NK-92 treated with Interleukin-12 subunit alpha and Interleukin-12 subunit beta, amount 100 ng/mL, for 24 hours (cell line): Measurements from ENCODE around the gene SDCBP2.

ENCODE experiments used
- DNase-seq: peaks from one replicate; lab custom pipeline; 2025; lab: John Stamatoyannopoulos, UW

Gene SDCBP2

DNA sequence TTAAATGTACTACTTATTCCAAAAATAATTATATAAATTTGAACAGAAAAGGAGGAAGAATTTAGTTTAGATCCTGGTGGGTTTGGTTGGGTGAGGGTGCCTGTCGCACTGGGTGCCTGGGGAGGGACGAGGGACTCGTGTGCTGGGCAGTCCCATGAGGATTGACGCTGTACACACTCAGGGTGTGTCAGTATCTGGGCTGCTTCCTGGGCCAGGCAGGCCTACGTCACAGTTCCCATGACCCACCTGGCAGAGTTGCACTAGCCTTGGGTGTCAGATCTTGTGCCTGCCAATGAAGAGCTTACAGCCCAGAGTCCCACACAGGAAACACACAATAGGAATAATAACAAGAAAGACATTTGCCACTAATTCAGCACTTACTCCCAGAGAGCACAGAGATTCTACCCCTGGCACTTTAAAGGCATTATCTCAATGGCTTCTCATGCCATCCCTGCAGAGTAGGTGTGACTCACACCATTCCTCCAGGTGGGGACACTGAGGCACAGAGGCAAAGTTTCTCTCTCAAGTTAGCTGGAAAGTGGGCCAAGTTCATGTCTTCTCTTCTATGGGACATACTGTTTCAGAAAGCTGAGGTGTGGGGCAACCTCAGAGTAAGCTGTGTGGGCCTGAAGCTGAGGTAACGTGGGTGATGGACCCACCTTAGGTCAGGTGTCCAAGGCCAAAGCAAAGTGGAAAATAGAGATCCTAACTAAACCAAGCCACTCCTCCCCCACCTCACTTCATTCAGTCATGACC, 1.3 kb upstream of the SDCBP2 start:
- DNase-seq, result no peak

DNA sequence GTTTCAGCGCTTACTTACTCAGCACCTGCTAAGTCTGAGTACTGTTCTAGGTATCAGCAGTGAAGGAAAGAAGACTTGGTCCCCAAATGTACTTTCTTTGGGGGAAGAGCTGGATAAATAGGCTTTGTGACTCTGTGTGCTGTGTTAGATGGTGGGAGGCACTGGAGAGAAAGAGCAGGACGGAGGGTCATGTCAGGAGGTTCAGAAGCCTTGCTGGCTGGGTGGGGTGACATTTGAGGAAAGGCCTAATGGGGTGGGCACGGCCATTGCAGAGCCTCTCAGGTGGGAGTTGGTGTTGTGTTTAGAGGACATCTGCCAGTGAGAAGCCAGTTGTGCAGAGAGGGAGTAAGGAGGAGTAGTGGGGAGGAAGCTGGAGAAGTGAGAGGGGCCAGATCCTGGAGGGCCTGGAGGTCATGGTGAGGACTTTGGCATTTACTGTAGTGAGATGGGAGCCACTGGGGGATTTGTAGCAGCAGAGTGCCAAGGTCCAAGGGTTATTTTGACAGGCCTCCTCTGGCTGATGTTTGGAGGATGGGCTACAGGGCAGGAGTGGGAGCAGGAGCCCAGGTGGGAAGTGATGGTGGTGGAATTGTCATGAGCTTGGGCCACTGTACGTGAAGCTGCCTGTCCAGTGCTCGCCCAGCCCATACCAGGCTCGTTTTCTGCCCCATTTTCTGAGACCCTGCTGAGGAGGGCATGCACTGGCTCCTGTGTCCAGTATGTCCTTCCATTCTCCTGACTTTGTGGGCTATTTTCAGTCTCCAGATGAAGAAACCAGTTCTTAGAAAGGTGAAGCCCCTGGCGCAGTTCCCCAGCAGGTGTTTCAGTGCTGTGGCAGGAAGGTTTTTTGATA, 886 bp downstream of the SDCBP2 start:
- DNase-seq, result no peak

DNA sequence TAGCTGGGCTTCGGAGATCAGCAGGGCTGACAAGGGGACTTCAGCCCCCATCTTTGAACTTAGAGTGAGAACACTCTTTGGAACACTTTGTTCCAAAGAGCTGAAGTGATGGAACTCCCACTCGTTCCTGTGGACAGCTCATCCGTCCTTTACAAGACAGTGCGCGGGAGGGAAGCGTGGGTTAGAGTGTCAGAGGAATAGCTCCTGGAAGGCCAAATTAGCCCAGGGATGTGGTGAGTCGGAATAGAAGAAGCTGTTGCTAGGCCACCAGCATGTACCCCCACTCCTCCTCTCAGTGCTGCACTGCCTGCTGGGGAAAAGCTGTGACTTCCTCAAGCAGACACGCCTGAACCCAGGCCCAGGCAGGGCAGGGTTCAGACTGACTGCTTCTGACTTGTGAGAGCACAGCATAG, 1.7 kb downstream of the SDCBP2 start:
- DNase-seq, result no peak

DNA sequence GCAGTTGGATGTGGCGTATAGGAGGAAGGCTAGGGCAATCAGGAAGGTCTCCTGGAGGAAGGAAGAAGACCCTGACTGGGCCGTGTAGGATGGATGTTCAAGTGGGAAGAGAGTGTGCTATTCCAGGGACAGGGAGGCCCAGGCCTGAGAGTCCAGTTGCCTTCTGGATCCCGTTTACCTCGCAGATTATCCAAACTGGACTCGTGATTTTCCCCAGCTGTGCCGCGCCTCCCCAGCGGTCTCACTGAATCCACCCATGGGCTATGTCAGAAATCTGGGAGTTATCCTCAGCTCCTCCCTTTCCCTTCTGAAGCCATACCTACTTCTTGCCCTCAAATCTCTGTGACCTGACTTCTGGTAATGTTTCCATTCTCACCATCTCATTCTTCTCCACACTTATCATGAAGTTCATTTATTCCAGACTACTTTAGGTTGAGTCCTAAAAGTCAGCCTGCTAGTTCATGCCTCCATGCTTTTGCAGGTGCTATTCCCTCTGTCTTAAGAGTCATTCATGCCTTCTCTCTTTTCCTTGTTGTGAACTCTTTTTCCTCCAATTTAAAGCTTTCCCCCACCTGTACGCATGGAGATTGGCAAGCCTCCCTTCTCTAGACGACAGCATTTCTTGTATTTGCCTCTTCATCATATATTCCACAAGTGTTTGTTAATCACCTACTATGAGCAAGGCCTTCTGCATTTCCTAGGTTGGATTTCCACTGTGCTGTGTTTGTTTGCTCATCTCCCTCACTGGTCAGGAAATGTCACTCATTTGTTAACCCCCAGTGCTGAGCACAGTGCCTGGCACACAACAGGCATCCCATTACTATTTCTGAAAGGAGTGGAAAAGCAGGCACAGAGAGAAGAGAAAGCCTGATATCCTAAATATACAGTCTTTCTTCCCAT, 2.7 kb downstream of the SDCBP2 start:
- DNase-seq, result no peak

DNA sequence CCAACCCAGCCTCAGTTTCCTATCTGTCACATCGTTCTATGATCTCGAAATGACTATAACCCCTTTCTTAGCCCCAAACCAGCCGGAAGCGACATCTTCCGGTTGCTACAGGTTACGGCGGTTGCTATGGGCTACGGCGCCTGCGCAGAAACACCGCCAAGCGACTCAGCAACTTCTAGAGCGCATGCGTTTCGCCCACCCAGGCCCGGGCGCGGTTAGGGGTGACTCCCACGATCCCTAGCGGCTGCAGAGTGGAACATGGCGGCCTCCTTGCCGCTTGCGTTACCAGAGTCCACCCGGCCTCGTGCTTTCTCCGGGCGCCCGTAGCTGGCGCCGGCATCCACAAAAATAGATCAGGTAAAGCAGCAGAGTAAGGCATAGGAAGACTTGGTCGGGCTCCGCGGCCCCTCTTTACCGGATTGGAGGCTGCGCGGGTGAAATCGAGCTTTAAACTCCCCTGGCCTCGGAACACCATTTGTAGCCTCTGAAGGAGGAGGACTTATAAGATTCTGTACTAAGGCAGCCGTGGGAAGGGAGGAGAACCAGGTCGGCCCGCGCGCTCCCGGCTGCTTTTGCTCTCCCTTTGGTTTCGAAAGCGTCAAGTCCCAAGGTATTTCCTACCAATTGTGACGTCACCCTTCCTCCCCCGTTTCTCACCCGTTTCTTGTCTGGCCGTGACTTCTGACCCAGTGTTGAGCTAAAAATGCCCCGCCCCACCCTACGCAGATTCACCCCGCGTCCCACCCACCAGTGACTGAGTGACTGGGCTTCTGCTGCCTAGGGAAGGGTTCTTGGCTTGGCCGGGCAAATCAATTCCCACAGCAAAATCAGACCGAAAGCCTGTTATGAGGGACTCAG, 3.5 kb downstream of the SDCBP2 start:
- peak; percentile 98 for DNase-seq

DNA sequence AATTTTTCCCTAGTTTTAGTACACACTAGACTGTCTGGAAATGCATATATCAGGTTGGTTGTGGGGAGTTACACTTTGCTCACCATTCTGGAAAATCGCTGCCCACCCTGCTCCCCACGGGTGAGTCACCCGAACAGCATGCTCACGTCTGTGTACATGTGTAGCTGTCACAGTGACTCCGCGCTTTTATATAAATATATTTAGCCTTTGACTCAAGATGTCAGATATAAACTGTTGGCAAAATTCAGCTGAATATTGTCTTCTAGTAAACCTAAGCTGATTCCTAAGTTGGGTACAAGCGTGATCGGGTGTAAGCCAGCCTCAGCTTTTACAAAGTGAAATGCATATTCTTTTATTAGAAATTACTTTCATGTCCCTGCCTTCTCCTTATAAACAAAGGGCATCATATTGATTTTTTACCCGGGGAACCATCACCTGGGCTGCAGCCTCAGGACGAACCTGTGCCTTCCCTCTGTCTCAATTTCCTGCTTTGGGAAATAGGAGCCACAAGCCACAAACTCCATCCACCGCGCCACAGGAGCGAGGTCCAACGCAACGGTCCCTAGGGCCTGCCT, 4.3 kb downstream of the SDCBP2 start:
- no peak for DNase-seq

DNA sequence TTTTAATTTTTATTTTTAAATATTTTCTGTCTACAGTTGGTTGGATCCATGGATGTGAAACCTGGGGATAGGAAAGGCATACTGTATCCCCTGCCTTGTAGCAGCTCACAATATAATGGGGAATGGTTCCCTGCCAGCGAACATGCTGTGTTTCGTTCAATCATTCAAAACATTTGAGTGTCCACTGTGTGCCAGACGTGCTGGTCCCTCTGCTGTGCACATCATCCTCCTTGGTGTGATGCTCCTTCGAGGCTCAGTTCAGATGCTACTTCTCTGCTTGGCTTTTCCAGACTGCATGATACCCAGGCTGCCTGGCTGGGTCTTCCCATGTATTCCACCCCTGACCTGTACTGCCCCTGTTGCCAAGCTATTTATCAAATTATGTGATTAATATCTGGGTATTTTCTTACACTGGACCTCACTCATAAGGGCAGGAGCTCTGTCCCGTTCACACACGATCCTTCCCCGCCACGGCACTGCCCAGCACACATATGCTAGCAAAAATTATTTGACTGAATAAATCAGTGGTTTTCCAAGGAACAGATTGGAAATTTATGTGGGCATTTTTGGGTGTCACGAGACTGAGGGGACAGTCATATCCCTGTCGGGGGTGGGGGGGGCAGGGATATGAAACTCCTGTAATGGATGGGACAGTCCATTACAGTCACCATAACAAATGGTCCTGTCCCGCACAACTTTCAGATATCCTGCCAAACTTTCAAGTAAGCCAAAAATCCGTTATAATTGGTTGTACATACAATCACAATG, 4.9 kb downstream of the SDCBP2 start:
- no peak for DNase-seq

DNA sequence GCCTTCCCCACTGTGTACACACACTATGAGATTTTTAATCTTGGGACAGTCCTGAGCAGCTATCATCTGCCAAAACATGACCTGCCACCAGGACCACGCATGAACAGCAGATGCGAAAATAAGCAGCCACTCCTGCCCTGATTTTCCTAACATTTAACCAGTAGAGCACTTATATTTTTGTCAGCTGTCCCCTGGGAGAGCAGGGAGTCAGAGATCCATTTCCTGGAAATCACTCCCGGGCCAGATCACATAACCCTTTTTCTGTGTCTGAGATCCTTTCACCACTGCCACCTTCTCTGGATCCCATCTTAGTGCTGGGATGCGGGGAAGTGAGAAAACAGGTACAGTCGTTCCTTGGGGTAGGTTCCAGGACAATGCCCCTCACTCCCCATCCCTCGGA, 5.7 kb downstream of the SDCBP2 start:
- DNase-seq, result no peak

DNA sequence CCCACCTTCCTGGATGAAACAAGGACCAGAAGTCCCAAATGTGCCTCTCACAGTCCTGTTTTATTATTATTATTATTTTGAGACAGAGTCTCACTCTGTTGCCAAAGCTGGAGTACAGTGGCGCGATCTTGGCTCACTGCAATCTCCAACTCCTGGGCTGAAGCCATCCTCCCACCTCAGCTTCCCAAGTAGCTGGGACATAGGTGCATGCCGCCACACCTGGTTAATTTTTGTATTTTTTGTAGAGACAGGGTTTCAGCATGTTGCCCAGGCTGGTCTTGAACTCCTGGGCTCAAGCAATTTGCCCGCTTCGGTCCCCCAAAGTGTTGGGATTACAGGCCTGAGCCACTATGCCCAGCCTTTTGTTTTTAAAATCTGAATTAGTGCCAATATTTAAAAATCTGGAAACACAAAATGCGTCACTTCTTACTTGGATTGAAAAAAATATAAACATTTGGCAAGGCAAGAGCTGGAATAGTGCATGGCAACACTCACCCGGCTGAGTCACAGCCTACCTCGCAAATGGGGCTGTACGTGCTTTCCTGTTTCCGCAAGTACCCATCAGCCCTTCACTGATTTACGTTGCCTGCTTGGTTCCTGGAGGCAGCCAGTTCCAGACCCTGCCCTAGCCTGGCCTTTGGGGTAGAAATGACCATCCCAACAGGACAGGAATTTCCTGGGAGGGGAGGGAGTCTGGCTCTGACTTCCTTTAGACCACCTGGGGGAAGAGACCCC, 6.3 kb downstream of the SDCBP2 start:
- no peak for DNase-seq

DNA sequence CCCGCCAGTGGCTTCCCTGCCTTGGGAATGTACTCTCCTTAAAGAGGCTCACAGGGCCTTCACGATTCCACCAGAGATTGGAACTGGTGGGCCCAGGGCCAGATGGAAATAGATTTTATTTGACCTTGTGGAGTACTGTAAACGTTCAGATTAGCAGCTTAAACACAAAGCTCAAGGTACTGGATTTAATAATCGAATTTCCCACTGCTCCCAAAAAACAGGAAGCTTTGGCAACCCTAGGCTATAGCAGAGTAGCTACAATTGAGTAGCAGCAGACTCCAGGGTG, 7.3 kb downstream of the SDCBP2 start:
- no peak for DNase-seq

DNA sequence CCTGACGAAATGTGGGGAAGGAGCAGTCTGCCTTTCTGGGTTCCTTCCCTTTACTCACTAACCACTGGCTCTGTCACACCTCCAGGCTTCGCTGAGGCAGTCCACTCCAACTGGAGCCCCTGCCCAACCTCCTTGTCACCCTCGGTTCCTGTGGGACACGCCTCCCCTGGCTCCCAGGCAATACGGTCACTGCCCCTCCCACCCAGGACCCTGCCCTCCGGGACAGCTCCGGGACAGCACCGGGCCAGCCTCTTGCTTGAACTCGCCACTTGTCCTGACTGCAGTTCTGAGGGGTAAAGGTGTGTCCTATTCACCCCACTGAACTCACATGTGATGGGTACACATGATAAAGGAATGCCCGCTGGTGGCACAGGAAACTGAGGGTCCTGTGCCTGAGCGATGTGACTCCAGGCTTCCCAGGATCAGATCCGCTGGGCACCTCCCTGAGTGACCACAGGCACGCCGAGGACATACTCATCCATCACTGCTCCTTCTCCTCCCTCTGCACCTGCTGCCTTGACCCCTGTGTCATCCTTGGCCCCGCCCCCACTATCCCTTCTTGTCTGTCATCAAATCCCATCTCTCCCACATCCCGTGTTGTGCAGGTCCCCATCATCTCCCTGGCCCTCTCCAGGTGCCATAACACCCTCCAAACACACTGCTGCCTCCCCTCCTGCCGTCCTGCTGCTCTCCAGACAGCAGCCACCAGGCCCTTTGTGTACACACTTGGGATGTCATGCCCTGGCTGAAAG, 7.9 kb downstream of the SDCBP2 start:
- DNase-seq, result no peak

DNA sequence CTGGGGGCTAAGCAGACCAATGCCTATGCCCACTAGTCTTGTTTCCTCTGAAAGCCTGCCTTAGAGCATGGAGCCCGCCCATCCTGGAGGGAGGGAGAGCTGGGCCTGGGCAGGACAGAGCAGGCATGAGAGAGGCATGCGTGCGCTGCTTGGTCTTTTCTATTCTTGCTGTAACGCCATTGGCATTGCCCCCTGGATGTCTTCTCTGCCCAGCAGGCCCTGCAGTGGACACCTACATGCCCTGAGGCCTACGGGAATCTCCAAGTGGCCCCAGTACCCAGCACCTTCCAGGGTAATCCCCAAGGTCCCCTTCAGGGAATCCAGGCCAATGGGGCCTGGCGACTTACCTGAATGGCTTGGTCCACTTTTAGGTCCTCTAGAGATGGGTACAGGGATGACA, 8.9 kb downstream of the SDCBP2 start:
- no peak for DNase-seq

DNA sequence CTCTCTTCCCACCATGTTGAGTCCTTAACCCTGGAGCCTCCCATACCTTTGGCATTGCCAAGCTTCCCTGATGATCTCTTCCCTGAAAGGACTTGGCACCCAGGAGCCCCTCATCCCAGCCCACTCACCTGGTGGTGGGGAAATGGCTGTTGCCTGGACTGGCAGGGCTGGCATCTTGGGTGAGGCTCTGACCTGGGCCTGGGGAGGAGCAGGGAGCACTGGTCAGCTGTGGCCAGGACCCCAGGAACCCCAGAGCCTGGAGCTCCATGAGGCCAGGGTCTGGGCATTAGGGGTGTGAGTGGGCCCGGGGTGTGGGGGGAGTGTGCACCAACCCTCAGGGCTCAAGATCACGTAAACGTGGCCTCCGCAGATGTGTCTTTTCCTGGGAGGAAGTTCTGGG, 9.5 kb downstream of the SDCBP2 start:
- DNase-seq, result no peak

DNA sequence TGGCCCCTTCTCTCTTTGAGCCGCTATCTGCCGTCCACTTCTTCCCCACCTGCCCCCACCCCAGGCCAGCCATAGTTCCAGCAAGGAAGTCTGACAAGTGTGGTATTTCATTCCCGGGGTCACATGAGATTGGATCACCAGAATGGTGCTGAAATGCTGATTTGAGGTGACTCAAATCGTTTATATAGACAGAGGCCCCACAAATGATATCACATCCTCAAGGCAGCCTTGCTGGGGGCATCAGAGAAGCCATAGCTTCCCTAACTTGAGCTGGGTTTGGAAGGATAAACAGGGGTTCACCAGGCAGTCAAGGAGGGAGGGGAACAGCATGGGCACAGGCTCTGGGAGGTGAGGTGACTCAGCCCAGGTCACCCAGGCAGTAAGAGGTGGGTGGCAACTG, 9.9 kb downstream of the SDCBP2 start:
- no peak for DNase-seq

DNA sequence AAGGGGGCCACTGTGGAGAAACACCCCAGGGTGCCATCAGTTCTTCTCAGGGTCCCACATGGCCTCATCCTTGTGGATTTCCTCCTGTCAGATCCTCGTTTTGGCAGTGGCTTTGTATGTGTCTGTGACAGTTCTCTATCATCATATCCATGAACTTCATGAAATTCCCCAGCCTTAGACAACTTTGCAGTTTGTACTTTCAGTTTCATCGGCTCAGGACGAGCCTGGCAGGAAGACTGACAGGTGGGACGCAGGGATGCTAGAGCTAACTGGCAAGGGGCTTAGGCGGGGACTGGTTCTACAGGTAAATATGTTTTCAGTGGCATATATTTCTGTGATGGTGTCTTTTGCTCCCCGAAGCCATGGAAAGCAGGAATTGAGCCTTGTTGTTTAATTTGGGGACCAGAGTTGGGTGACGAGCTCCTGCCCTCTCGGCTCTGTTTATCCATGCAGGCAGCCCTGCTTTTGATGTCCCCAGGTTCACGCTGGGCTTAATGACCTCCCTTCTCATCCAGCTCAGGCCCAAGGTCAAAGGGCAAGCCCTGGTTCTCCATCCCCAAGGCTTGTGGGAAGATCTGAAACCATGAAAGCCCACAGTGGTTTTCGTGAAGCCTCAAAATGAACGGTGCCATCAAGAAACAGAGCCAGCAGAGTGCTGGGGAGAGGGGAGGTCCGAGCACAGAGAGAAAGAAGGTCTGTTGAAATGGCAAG, 11.2 kb downstream of the SDCBP2 start:
- DNase-seq, result no peak

DNA sequence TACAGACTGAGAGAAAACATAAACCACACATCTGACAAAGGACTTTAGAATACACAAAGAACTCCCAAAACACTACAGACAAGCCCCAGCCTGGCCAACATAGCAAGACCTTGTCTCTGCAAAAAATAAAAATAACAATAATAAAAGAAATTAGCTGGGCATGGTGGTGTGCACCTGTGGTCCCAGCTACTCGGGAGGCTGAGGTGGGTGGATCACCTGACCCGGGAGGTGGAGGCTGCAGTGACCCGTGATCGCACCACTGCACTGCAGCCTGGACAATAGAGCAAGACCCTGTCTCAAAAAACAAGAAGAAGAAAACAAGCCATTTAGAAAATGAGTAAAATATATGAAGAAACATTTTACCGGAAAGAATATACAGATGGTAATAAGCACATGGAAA, 13.1 kb downstream of the SDCBP2 start:
- DNase-seq, result no peak

DNA sequence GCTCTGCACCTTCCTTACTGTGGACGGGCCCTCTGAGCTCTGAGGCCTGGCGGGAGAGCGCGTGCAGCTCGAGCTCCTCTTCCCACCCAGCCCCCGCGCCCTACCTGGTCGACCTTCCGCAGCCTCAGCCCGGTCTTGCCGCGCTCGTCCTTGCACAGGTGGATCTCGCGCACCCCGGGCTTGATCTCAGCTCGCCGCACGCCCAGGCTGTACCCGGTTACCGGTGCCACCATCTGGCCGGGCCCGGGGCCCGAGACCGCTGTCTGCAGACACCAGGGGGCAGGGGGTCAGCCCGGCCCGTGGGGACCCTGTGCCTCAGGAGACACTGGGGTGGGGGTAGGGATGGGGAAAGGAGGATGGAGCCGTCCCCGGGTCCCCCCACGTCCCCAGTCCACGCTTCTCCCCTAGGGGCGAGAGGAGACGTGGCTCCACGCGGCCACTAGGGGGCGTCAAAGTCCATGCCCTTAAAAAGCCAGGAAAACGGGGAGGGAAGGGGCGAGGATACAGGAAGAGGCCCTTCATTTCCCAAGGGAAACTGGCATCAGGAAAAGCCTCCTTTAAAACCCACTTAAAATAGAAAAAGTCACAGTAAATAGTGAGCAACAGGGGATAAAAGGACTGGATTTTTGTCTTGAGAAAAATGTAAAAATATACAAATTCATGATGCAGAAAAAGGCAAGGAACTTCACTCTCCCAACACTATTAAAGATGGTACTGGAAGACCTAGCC, 15.5 kb downstream of the SDCBP2 start:
- DNase-seq, result peak; percentile 38

DNA sequence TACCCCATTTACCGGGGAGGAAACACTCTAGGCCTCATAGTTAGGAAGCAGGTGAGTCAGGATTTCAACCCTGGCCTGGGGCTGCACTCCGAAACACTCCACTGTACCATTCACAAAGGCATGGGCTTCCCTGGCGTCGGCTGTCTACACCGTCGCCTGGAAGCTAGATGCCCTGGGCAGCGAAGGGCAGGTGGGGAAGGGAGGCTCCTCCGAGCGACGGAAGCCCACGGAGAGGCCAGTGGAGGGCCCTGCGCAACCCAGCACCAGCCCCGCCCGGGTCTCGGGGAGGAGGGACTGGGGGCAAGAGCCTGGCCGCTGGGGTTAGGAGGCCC, 16.1 kb downstream of the SDCBP2 start:
- DNase-seq, result no peak
